OCI-LY1 (cell line): ENCODE results near the gene TMEM114.

Experiments
- CTCF ChIP-seq: fragments of 200-600 bp; sonication (generic), shearing (Covaris generic); IDR thresholded peaks from 2 replicates; pipeline ENCODE4 v1.5.1; 2017; ENCODE audit warnings: mild to moderate bottlenecking, antibody characterized with exemption, low read length, moderate library complexity, mixed read lengths
- EZH2 ChIP-seq: fragments of 200-600 bp; sonication (generic), shearing (Covaris generic); IDR thresholded peaks from 2 replicates; pipeline ENCODE4 v1.8.0; 2017; ENCODE audit warnings: borderline replicate concordance, mixed run types, mild to moderate bottlenecking, antibody characterized with exemption, low read length, moderate library complexity, mixed read lengths

GRCh38 chr16:8577678-8578304, 12.5 kb downstream of the TMEM114 start:
- TF ChIP-seq CTCF, result no peak
- no peak for TF ChIP-seq EZH2
